HEK293 (cell line): ENCODE measurements around the gene MPC1.

ENCODE experiments used
- CTCF ChIA-PET: fragments of 350-600 bp; formaldehyde crosslinking; extraction: SDS; loops from one replicate; lab custom pipeline; 2021; ENCODE audit warnings: antibody characterized with exemption; lab: Yijun Ruan, JAX
- POLR2A ChIA-PET: fragments of 300-600 bp; formaldehyde crosslinking; extraction: SDS; loops from one replicate; lab custom pipeline; 2020; ENCODE audit warnings: antibody characterized with exemption, inconsistent platforms; lab: Yijun Ruan, JAX
- H3K27ac ChIP-seq: fragments of 200-500 bp; sonication (Bioruptor generic); 2 replicates; pipeline ENCODE4 v1.5.1; 2014; ENCODE audit warnings: low read depth, low read length, control low read depth, inconsistent platforms; ENCODE audit errors: extremely low read depth
- H3K36me3 ChIP-seq, 2 experiments: fragments of 200-500 bp in 1 of 2; sonication (Bioruptor generic) in 1 of 2; 1 replicate in 1 of 2; 2 replicates in 1 of 2; pipeline ENCODE4 v1.5.1; 2014 to 2017; ENCODE audit warnings: inconsistent platforms in 2 of 2, low read length in 2 of 2; ENCODE audit not compliant: control insufficient read depth in 2 of 2, insufficient read depth in 1 of 2
- H3K4me1 ChIP-seq: fragments of 200-500 bp; sonication (Bioruptor generic); 2 replicates; pipeline ENCODE4 v1.5.1; 2014; ENCODE audit warnings: mild to moderate bottlenecking, low read length, inconsistent platforms; ENCODE audit not compliant: control insufficient read depth, insufficient read depth
- H3K4me3 ChIP-seq: 2 replicates; pipeline ENCODE4 v1.5.1; 2011; ENCODE audit warnings: low read depth, mild to moderate bottlenecking, control low read depth, low read length, moderate library complexity
- H3K9me3 ChIP-seq: fragments of 200-500 bp; sonication (Bioruptor generic); 2 replicates; pipeline ENCODE4 v1.5.1; 2014; ENCODE audit warnings: low read depth, low read length, inconsistent platforms; ENCODE audit not compliant: control insufficient read depth, insufficient read depth
- BCL11A ChIP-seq: fragments of 450-650 bp; formaldehyde crosslinking; IDR thresholded peaks from 2 replicates; pipeline ENCODE4 v1.5.1; 2016; ENCODE audit warnings: low read depth, missing biosample characterization, missing genetic modification characterization
- GLIS2 ChIP-seq: fragments of 450-650 bp; formaldehyde crosslinking; IDR thresholded peaks from 2 replicates; pipeline ENCODE4 v1.5.1; 2016; ENCODE audit warnings: missing biosample characterization, missing genetic modification characterization
- KLF9 ChIP-seq: fragments of 450-650 bp; formaldehyde crosslinking; IDR thresholded peaks from 2 replicates; pipeline ENCODE4 v1.5.1; 2016; ENCODE audit warnings: missing biosample characterization, missing genetic modification characterization, low read depth
- REPIN1 ChIP-seq: fragments of 450-650 bp; formaldehyde crosslinking; IDR thresholded peaks from 2 replicates; pipeline ENCODE4 v1.5.1; 2017; ENCODE audit warnings: missing biosample characterization, missing genetic modification characterization, low read depth
- SCRT2 ChIP-seq: fragments of 450-650 bp; formaldehyde crosslinking; IDR thresholded peaks from 2 replicates; pipeline ENCODE4 v1.5.1; 2016; ENCODE audit warnings: missing biosample characterization, missing genetic modification characterization
- ZBTB17 ChIP-seq: fragments of 450-650 bp; formaldehyde crosslinking; IDR thresholded peaks from 2 replicates; pipeline ENCODE4 v1.5.1; 2016; ENCODE audit warnings: missing biosample characterization, missing genetic modification characterization
- ZNF211 ChIP-seq: fragments of 450-650 bp; formaldehyde crosslinking; IDR thresholded peaks from 2 replicates; pipeline ENCODE4 v1.5.1; 2016; ENCODE audit warnings: low read depth, missing biosample characterization, missing genetic modification characterization
- ZNF223 ChIP-seq: fragments of 450-650 bp; formaldehyde crosslinking; IDR thresholded peaks from 2 replicates; pipeline ENCODE4 v1.5.1; 2016; ENCODE audit warnings: missing biosample characterization, missing genetic modification characterization
- ZNF248 ChIP-seq: fragments of 450-650 bp; formaldehyde crosslinking; IDR thresholded peaks from 2 replicates; pipeline ENCODE4 v1.5.1; 2017; ENCODE audit warnings: missing biosample characterization, missing genetic modification characterization
- ZNF423 ChIP-seq: fragments of 450-650 bp; formaldehyde crosslinking; IDR thresholded peaks from 2 replicates; pipeline ENCODE4 v1.5.1; 2016; ENCODE audit warnings: missing biosample characterization, missing genetic modification characterization
- TF ChIP-seq, protein P1 (sequence below): fragments of 450-650 bp; formaldehyde crosslinking; conservative IDR thresholded peaks from 2 replicates; pipeline ENCODE4 v1.5.1; 2016; ENCODE audit warnings: low read depth, missing biosample characterization, missing genetic modification characterization
- TF ChIP-seq, protein P2 (sequence below): fragments of 450-650 bp; formaldehyde crosslinking; IDR thresholded peaks from 2 replicates; pipeline ENCODE4 v1.5.1; 2016; ENCODE audit warnings: missing biosample characterization, missing genetic modification characterization, borderline replicate concordance
- TF ChIP-seq, protein P3 (sequence below): fragments of 450-650 bp; formaldehyde crosslinking; IDR thresholded peaks from 2 replicates; pipeline ENCODE4 v1.5.1; 2016; ENCODE audit warnings: missing biosample characterization, missing genetic modification characterization
- TF ChIP-seq, protein P4 (sequence below): fragments of 450-650 bp; formaldehyde crosslinking; IDR thresholded peaks from 2 replicates; pipeline ENCODE4 v1.5.1; 2016; ENCODE audit warnings: missing biosample characterization, missing genetic modification characterization
- TF ChIP-seq, protein P5 (sequence below): IDR thresholded peaks from 2 replicates; pipeline ENCODE4 v1.6.1; 2011; ENCODE audit warnings: mild to moderate bottlenecking, low read depth, low read length, borderline replicate concordance

The MPC1 gene

DNA sequence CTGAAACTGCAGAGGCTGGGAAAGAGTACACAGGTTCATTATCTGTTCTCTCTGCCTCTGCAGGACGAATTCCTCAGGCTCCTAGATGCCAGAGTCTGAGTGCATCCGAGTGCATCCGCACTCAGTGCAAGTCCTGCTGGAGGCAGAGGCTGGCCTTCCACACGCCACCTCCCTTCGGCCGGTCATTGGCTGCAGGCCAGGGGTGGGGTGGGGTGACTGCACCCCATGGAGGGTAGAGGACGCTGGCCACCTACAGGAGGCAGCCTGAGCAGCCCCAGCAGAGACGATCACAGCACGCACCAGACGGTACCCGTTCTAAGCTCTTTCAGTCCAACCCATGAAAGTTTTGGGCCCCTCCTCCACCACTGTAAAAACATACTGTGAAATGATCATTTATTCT is 52.1 kb downstream of the MPC1 start (continued):
- TF ChIP-seq ZBTB17 (tag by site-specific recombination) (peak; percentile 85), GLIS2 (tag by site-specific recombination) (peak; percentile 78), SCRT2 (tag by site-specific recombination) (peak; percentile 29; the same call in 1 of the 2 replicates)

DNA sequence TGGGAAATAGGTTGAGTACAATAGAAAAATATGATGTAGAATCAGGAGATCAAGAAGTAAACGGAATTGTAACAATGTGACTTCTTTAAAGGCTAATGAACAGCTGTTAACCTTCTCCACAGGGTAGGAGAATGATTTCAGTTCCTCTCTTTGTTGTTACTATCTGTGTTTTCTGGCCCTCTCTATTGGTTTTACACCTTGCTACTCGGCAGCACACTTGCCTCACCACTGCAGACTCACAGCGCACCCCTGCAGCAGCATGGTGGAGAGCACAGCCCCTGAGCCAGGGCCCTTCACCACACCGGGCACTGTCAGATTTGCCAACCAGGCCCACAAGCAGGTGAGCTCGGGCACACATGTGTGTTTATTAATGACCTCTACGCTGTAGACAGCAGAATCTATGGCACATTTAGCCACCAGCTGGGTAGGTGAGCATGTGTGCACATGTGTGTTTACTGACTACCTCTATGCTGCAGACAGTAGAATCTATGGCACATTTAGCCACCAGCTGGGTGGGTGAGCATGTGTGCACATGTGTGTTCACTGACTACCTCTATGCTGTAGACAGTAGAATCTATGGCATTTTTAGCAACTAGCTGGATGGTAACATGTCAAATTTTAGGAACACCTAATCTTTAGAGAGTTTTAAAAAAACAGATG is 57.2 kb downstream of the MPC1 start:
- Histone ChIP-seq H3K9me3 (no peaks in the 10 kb centered on the region), H3K4me1 (0 out of 2 replicates have a peak, but pooled peaks cover under 1% of the 10 kb centered on the region), H3K4me3 (no peak overlapping the region), H3K27ac (no peak overlapping the region), H3K36me3 (peaks cover 23 to 74% of the 10 kb centered on the region in 2 experiments)
- CTCF ChIA-PET: interaction anchor here (0.7 to 3.0 kb wide), 4 partner anchors 12 to 76 kb away, joined by 3 to 22 read pairs (median 4); no protein-coding TSS in a partner anchor
- POLR2A ChIA-PET: interaction anchor here (0.6 to 0.8 kb wide), 2 partner anchors 302 kb away, joined by 5 to 6 read pairs; partner anchors contain the start of gene RPS6KA2
- TF ChIP-seq KLF9 (tag by site-specific recombination) (no peak), BCL11A (tag by site-specific recombination) (no peak), ZNF248 (tag by site-specific recombination) (no peak), ZNF423 (no peak), REPIN1 (tag by site-specific recombination) (no peak), GLIS2 (tag by site-specific recombination) (no peak), ZNF223 (tag by site-specific recombination) (no peak), ZNF211 (no peak)
- TF ChIP-seq, protein P1, sequence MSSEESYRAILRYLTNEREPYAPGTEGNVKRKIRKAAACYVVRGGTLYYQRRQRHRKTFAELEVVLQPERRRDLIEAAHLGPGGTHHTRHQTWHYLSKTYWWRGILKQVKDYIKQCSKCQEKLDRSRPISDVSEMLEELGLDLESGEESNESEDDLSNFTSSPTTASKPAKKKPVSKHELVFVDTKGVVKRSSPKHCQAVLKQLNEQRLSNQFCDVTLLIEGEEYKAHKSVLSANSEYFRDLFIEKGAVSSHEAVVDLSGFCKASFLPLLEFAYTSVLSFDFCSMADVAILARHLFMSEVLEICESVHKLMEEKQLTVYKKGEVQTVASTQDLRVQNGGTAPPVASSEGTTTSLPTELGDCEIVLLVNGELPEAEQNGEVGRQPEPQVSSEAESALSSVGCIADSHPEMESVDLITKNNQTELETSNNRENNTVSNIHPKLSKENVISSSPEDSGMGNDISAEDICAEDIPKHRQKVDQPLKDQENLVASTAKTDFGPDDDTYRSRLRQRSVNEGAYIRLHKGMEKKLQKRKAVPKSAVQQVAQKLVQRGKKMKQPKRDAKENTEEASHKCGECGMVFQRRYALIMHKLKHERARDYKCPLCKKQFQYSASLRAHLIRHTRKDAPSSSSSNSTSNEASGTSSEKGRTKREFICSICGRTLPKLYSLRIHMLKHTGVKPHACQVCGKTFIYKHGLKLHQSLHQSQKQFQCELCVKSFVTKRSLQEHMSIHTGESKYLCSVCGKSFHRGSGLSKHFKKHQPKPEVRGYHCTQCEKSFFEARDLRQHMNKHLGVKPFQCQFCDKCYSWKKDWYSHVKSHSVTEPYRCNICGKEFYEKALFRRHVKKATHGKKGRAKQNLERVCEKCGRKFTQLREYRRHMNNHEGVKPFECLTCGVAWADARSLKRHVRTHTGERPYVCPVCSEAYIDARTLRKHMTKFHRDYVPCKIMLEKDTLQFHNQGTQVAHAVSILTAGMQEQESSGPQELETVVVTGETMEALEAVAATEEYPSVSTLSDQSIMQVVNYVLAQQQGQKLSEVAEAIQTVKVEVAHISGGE (tag by site-specific recombination): no peak
- TF ChIP-seq, protein P2, sequence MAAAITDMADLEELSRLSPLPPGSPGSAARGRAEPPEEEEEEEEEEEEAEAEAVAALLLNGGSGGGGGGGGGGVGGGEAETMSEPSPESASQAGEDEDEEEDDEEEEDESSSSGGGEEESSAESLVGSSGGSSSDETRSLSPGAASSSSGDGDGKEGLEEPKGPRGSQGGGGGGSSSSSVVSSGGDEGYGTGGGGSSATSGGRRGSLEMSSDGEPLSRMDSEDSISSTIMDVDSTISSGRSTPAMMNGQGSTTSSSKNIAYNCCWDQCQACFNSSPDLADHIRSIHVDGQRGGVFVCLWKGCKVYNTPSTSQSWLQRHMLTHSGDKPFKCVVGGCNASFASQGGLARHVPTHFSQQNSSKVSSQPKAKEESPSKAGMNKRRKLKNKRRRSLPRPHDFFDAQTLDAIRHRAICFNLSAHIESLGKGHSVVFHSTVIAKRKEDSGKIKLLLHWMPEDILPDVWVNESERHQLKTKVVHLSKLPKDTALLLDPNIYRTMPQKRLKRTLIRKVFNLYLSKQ: no peak
- TF ChIP-seq, protein P3, sequence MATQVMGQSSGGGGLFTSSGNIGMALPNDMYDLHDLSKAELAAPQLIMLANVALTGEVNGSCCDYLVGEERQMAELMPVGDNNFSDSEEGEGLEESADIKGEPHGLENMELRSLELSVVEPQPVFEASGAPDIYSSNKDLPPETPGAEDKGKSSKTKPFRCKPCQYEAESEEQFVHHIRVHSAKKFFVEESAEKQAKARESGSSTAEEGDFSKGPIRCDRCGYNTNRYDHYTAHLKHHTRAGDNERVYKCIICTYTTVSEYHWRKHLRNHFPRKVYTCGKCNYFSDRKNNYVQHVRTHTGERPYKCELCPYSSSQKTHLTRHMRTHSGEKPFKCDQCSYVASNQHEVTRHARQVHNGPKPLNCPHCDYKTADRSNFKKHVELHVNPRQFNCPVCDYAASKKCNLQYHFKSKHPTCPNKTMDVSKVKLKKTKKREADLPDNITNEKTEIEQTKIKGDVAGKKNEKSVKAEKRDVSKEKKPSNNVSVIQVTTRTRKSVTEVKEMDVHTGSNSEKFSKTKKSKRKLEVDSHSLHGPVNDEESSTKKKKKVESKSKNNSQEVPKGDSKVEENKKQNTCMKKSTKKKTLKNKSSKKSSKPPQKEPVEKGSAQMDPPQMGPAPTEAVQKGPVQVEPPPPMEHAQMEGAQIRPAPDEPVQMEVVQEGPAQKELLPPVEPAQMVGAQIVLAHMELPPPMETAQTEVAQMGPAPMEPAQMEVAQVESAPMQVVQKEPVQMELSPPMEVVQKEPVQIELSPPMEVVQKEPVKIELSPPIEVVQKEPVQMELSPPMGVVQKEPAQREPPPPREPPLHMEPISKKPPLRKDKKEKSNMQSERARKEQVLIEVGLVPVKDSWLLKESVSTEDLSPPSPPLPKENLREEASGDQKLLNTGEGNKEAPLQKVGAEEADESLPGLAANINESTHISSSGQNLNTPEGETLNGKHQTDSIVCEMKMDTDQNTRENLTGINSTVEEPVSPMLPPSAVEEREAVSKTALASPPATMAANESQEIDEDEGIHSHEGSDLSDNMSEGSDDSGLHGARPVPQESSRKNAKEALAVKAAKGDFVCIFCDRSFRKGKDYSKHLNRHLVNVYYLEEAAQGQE (tag by site-specific recombination): no peak
- TF ChIP-seq, protein P4, sequence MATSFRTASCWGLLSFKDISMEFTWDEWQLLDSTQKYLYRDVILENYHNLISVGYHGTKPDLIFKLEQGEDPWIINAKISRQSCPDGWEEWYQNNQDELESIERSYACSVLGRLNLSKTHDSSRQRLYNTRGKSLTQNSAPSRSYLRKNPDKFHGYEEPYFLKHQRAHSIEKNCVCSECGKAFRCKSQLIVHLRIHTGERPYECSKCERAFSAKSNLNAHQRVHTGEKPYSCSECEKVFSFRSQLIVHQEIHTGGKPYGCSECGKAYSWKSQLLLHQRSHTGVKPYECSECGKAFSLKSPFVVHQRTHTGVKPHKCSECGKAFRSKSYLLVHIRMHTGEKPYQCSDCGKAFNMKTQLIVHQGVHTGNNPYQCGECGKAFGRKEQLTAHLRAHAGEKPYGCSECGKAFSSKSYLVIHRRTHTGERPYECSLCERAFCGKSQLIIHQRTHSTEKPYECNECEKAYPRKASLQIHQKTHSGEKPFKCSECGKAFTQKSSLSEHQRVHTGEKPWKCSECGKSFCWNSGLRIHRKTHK (tag by site-specific recombination): no peak
- TF ChIP-seq, protein P5, sequence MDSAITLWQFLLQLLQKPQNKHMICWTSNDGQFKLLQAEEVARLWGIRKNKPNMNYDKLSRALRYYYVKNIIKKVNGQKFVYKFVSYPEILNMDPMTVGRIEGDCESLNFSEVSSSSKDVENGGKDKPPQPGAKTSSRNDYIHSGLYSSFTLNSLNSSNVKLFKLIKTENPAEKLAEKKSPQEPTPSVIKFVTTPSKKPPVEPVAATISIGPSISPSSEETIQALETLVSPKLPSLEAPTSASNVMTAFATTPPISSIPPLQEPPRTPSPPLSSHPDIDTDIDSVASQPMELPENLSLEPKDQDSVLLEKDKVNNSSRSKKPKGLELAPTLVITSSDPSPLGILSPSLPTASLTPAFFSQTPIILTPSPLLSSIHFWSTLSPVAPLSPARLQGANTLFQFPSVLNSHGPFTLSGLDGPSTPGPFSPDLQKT: no peak
- TF ChIP-seq, all 188 proteins: peak for 0
